HG03280 (cell line): ENCODE data around the gene GORASP2.

ENCODE experiments used
- ATAC-seq: cut with Tn5 transposase; IDR thresholded peaks from one replicate; pipeline ENCODE4 v1.9.1; 2021; ENCODE audit warnings: mild to moderate bottlenecking, moderate library complexity; ENCODE audit not compliant: unreplicated experiment

GORASP2 gene

GRCh38 chr2:170922634-170923494 is 6.2 kb upstream of the GORASP2 start:
- no peak for ATAC-seq

GRCh38 chr2:170923799-170924198 is 5.3 kb upstream of the GORASP2 start:
- no peak for ATAC-seq

GRCh38 chr2:170924969-170925368 is 4.1 kb upstream of the GORASP2 start:
- ATAC-seq: no peak

- no peak for ATAC-seq
Observed at GRCh38 chr2:170925923-170926322, 3.1 kb upstream of the GORASP2 start.

GRCh38 chr2:170926743-170927297 is 2.2 kb upstream of the GORASP2 start:
- no peak for ATAC-seq

- ATAC-seq: no peak
Observed at GRCh38 chr2:170928036-170928823, 823 bp upstream of the GORASP2 start.

- ATAC-seq: peak; percentile 6
Observed at GRCh38 chr2:170929686-170930050, 615 bp downstream of the GORASP2 start.

- peak; percentile 30 for ATAC-seq
Observed at GRCh38 chr2:170930131-170930990, 1.3 kb downstream of the GORASP2 start.

- ATAC-seq: no peak
Observed at GRCh38 chr2:170930991-170931266, 1.9 kb downstream of the GORASP2 start.

GRCh38 chr2:170932166-170932565 is 3.1 kb downstream of the GORASP2 start:
- ATAC-seq: no peak

- ATAC-seq: no peak
Observed at GRCh38 chr2:170932948-170933347, 3.9 kb downstream of the GORASP2 start.

- ATAC-seq: no peak
Observed at GRCh38 chr2:170937709-170938379, 8.8 kb downstream of the GORASP2 start.

GRCh38 chr2:170940066-170940465 is 11.0 kb downstream of the GORASP2 start:
- ATAC-seq: no peak

- ATAC-seq: no peak
Observed at GRCh38 chr2:170942615-170943014, 13.6 kb downstream of the GORASP2 start.

GRCh38 chr2:170943041-170943440 is 14.0 kb downstream of the GORASP2 start:
- ATAC-seq: no peak

- ATAC-seq: no peak
Observed at GRCh38 chr2:170943596-170943995, 14.5 kb downstream of the GORASP2 start.

- ATAC-seq: no peak
Observed at GRCh38 chr2:170944545-170944944, 15.5 kb downstream of the GORASP2 start.

GRCh38 chr2:170949415-170949814 is 20.4 kb downstream of the GORASP2 start:
- no peak for ATAC-seq

GRCh38 chr2:170950221-170950761 is 21.2 kb downstream of the GORASP2 start:
- ATAC-seq: peak; percentile 81

GRCh38 chr2:170953941-170954340 is 24.9 kb downstream of the GORASP2 start:
- ATAC-seq: no peak
